Measurements from ENCODE around the gene FBF1. TPM values are rescaled to one million over a fixed set of nuclear protein-coding genes. Genes with fewer than 3 reads are reported as not detected.

Gene FBF1
- total and polyA plus RNA-seq, 9 of the 15 experiments (the other 6 are each of a cell fraction or from before 2014, with no cell fraction given) = 0.46 to 14.9 (median 7.5) TPM

GRCh38 chr17:75940727-75941441 is at the start of gene FBF1 (continued):
- TF ChIP-seq ELF4 (CRISPR knock-in tag; IDR thresholded peaks at IDR 0.05) = no peak
- TF ChIP-seq MCM7 (IDR thresholded peaks at IDR 0.05) = no peak
- no peak for TF ChIP-seq ZNF780A (CRISPR knock-in tag; IDR thresholded peaks at IDR 0.05)
- TF ChIP-seq RBM17 (IDR thresholded peaks at IDR 0.05; ENCODE audit: borderline replicate concordance, low read depth, low read length) = no peak
- TF ChIP-seq ZBTB7A (IDR thresholded peaks at IDR 0.05; ENCODE audit: borderline replicate concordance, control insufficient read depth, low read depth, low read length) = peak; percentile 87
- no peak for TF ChIP-seq ZNF589 (CRISPR knock-in tag; IDR thresholded peaks at IDR 0.05; ENCODE audit: low read depth)
- no peak for TF ChIP-seq RBM39 (optimal IDR thresholded peaks at IDR 0.05; ENCODE audit: low read depth, low read length)
- no peak for TF ChIP-seq EHMT2 (IDR thresholded peaks at IDR 0.05)
- TF ChIP-seq FOXK1 (CRISPR knock-in tag; IDR thresholded peaks at IDR 0.05; ENCODE audit: borderline replicate concordance) = no peak
- TF ChIP-seq ZNF583 (CRISPR knock-in tag; IDR thresholded peaks at IDR 0.05) = no peak
- TF ChIP-seq PHTF2 (CRISPR knock-in tag; IDR thresholded peaks at IDR 0.05) = no peak
- TF ChIP-seq RREB1 (CRISPR knock-in tag; IDR thresholded peaks at IDR 0.05) = no peak
- peak; percentile 70 for TF ChIP-seq ZBTB40 (IDR thresholded peaks at IDR 0.05)
- no peak for TF ChIP-seq ZBTB40 (CRISPR knock-in tag; IDR thresholded peaks at IDR 0.05)
- no peak for TF ChIP-seq NR2F6 (CRISPR knock-in tag; IDR thresholded peaks at IDR 0.05)
